ENCODE data around the gene PLEKHA7.

Gene PLEKHA7

GRCh38 chr11:16814410-16815046 is 199.7 kb downstream of the PLEKHA7 start:
- Histone ChIP-seq H3K4me3 (ENCODE audit: low read depth, low read length) (no peak overlapping the region), H3K27me3 (ENCODE audit: insufficient read depth, low read depth, severe bottlenecking) (no peaks in the 10 kb centered on the region), H3K27ac (no peak overlapping the region), H3K36me3 (peaks cover 64% of the 10 kb centered on the region), H3K9me3 (ENCODE audit: severe bottlenecking) (no peaks in the 10 kb centered on the region)
- DNase-seq, result no peak
- TF ChIP-seq, protein P1, sequence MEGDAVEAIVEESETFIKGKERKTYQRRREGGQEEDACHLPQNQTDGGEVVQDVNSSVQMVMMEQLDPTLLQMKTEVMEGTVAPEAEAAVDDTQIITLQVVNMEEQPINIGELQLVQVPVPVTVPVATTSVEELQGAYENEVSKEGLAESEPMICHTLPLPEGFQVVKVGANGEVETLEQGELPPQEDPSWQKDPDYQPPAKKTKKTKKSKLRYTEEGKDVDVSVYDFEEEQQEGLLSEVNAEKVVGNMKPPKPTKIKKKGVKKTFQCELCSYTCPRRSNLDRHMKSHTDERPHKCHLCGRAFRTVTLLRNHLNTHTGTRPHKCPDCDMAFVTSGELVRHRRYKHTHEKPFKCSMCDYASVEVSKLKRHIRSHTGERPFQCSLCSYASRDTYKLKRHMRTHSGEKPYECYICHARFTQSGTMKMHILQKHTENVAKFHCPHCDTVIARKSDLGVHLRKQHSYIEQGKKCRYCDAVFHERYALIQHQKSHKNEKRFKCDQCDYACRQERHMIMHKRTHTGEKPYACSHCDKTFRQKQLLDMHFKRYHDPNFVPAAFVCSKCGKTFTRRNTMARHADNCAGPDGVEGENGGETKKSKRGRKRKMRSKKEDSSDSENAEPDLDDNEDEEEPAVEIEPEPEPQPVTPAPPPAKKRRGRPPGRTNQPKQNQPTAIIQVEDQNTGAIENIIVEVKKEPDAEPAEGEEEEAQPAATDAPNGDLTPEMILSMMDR (IDR thresholded peaks at IDR 0.05; ENCODE audit: low read depth, low read length), result no peak

DNA sequence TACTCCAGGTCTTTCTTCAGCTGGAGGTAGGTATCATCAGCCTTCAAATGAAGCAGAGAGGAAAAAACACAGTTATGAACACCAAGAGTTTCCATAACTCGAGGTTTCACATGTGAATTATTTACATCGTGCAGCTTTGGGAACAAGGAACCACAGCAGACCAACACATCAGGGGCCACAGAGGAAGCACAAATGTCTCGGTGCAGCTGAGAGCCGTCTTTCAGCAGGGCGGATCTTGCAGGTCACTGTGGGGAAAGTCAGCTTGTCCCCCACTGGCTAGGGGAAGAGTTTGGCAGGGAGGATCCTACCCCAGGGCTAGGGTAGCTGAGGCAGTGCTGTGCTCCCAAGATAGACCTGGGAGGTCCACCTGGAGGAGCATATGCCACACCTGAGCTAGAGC is 201.1 kb downstream of the PLEKHA7 start:
- Histone ChIP-seq H3K27me3 (ENCODE audit: insufficient read depth, low read depth, severe bottlenecking) (no peaks in the 10 kb centered on the region), H3K9me3 (ENCODE audit: severe bottlenecking) (no peaks in the 10 kb centered on the region), H3K27ac (no peak overlapping the region), H3K36me3 (peaks cover 66% of the 10 kb centered on the region), H3K4me3 (ENCODE audit: low read depth, low read length) (no peak overlapping the region)
- TF ChIP-seq, protein P1 (IDR thresholded peaks at IDR 0.05; ENCODE audit: low read depth, low read length), result no peak
- no peak for DNase-seq

DNA sequence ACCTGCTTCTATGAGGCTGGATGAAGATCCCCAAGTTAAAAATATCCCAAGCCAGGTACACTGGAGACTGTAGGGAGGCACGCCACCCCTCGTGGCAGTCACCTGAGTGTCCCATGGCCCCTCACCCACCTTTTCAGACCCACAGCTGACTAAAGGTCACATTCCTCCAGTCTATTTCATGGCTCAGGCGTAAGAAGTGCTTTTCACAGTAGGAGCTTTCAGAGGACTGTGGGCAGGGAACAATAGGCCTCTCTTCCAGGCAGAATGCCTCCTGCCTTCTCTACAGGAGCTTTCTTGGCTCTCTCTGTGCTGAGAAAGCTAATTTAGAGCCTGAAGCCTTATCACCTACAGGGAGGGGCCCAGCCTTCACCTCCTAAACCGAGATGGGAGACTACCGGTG is 201.9 kb downstream of the PLEKHA7 start:
- TF ChIP-seq, protein P1 (IDR thresholded peaks at IDR 0.05; ENCODE audit: low read depth, low read length), result no peak
- no peak overlapping the region for H3K27ac ChIP-seq
- H3K36me3 ChIP-seq, result peaks cover 63% of the 10 kb centered on the region
- no peaks in the 10 kb centered on the region for H3K9me3 ChIP-seq (ENCODE audit: severe bottlenecking)
- no peak for DNase-seq
- no peaks in the 10 kb centered on the region for H3K27me3 ChIP-seq (ENCODE audit: insufficient read depth, low read depth, severe bottlenecking)
- no peak overlapping the region for H3K4me3 ChIP-seq (ENCODE audit: low read depth, low read length)

- TF ChIP-seq, protein P1 (IDR thresholded peaks at IDR 0.05; ENCODE audit: low read depth, low read length), result no peak
- H3K36me3 ChIP-seq, result peaks cover 64% of the 10 kb centered on the region
- no peaks in the 10 kb centered on the region for H3K9me3 ChIP-seq (ENCODE audit: severe bottlenecking)
- H3K4me3 ChIP-seq (ENCODE audit: low read depth, low read length), result no peak overlapping the region
- H3K27me3 ChIP-seq (ENCODE audit: insufficient read depth, low read depth, severe bottlenecking), result no peaks in the 10 kb centered on the region
- DNase-seq, result no peak
- no peak overlapping the region for H3K27ac ChIP-seq
Observed at GRCh38 chr11:16811136-16812020, 202.8 kb downstream of the PLEKHA7 start.

DNA sequence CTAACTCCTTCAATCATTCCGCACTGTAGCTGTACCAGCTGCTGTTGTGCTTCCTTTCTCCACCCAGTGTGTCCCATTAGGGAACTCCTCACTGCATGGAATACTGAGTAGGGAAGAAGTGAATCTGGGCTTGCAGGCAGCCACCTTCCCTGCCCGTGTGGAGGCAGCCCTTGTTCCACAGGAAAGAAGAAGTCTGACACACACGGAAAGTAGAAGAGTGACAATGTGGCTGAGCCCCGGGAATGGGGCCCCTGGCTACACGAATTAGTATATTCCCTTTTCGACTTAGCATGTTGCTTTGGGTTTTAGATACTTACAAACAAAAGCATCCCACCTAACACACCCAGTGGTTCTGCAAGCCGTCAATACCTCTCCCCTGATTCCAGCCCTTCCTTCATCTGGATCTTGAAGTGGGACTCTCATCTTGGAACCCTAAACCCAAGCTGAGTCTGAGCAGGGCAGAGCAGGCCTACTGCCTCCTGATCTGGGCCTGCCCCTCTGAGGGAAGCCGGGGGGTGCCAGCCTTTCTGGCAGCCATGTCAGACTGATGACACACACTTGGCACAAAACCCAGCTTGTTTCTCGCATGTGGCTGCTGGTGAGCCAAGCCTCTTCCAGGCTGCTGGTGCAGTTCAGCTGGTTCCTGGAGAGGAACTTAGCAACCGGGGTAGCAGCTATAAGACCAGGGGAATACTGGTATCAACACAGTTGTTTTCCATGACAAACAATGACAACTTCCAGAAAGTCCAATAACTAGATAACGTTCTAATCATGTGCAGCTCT is 204.1 kb downstream of the PLEKHA7 start:
- TF ChIP-seq, protein P1 (IDR thresholded peaks at IDR 0.05; ENCODE audit: low read depth, low read length), result no peak
- Histone ChIP-seq H3K27me3 (ENCODE audit: insufficient read depth, low read depth, severe bottlenecking) (no peaks in the 10 kb centered on the region), H3K27ac (no peak overlapping the region), H3K4me3 (ENCODE audit: low read depth, low read length) (no peak overlapping the region), H3K36me3 (peaks cover 51% of the 10 kb centered on the region), H3K9me3 (ENCODE audit: severe bottlenecking) (no peaks in the 10 kb centered on the region)
- no peak for DNase-seq

Data from WERI-Rb-1 (cell line).